ENCODE measurements around the gene NAALADL2.

Gene NAALADL2

DNA sequence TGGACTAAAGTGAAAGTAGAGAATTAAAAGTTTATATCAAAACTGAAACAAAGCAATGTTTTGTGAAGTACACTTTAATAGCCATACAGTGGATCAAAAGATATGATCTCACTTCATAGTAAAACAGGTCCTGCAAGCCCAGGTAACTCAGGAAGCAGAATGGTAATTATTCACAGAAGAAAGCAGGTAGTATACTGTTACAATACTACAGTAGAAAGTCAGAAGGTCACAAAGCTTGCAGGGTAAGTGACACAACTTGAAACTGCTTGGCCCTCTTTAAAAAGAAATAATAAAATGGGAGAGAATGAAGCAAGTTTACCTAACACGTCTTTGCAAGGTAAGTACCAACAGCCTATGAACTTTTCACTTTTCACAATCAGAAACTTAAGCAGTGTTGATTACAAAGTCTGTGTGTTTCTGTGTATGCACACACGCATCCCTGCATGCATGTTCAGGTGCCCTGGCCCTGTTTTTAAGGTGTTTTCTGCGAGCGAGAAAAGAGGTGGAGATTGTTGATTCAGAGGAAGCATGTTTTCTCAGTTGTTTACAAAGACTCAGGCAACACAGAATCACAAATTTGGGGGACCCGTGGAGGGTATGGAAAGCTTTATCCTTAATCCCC is at the start of gene NAALADL2:
Gene NAALADL2, plus strand, starts transcription at position 221 of the 622 bp plus-strand sequence.
- no peak for DNase-seq (ENCODE audit: low read depth in 2 of 3, low spot score in 2 of 3)

DNA sequence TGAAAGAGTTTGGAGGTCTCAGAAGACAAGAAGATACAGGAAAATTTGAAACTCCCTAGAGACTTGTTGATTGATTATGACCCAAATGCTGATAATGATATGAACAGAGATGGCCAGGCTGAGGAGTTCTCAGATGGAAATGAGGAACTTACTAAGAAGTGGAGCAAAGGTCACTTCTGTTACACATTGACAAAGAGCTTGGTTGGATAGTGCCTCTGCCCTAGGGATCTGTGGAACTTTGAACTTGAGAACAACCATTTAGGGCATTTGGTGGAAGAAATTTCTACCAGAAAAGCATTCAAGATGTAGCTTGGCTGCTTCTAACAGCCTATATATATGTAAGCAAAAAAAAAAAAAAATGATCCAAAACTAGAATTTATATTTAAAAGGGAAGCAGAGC is 48.9 kb upstream of the NAALADL2 start:
- no peak for DNase-seq (ENCODE audit: low read depth in 2 of 3, low spot score in 2 of 3)

GRCh38 chr3:174812172-174812862 is 46.8 kb upstream of the NAALADL2 start:
- DNase-seq (ENCODE audit: low read depth in 2 of 3, low spot score in 2 of 3) = no peak

GRCh38 chr3:174815750-174816149 is 43.4 kb upstream of the NAALADL2 start:
- DNase-seq (ENCODE audit: low read depth in 2 of 3, low spot score in 2 of 3) = no peak

DNA sequence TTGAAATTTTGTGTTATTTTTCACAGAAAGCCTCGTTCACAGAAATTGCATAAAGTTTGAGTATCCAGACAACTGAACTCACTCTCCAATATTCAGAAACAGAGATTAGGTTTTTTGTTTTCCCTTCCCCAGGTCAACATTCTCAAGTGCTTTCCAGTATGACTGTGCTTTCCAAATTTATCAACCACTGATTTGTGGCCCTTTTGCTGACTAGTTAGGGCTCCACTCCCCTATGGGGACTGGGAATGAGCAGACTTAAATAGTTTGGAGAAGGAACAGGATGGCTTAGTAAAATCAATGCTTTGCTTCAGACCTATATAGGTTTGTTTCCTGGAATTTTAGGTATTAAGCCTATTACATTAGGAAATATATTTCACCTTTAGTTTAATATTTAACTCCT is 38.2 kb upstream of the NAALADL2 start:
- no peak for DNase-seq (ENCODE audit: low read depth in 2 of 3, low spot score in 2 of 3)

DNA sequence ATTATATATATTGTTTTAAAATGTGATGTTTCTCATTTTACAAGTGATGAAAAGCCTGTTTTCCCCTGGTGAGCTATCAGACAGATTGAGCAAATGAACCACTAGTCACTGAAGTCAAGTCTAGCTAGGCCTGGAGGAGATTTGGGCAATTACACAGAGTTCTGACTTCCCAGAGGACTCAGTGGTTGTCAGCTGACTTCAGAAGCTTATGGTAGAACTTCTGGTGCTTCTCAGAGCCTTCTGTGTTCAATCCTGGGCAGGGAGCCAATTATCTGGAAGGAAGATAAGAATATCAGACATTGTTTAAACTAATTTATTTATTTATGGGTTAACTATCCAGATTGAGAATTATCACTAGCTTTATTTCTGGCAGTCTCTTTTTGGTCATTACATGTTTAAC is 37.7 kb upstream of the NAALADL2 start:
- no peak for DNase-seq (ENCODE audit: low read depth in 2 of 3, low spot score in 2 of 3)

DNA sequence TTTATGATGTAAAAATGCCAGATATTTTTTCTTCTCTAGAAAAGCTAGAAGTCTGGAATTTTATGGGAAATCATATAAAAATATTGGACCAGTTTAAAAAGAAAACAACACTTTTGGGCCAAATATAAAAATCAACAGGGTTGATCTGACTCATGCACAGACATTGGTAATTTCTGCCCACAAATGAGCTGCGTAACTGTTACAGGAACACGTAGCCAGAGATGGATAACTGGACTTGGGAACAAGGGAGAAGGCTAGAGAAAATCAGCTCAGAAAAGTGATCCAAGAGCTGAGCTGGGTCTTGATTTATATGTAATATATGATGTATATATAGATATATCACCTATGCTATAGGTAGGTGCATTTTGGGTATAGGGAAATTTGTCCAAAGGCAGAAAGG is 36.8 kb upstream of the NAALADL2 start:
- DNase-seq (ENCODE audit: low read depth in 2 of 3, low spot score in 2 of 3) = no peak

DNA sequence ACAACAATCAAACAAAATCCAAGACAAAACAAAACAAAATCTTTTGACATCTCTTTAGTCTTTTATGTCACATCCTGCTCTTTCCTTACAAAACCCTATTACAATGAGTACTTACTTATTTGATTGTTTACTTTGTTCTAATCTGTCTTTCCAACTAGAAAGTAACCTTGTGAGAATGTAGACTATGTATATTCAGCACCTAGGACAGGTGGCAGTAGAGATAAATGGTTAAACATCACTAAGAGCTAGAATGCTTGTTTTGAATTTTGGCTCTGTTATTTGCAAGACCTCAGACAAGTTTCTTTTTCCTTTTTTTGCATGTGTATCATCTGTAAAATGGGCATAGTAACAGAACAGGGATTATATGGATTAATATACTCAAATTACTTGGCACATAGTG is 33.1 kb upstream of the NAALADL2 start:
- no peak for DNase-seq (ENCODE audit: low read depth in 2 of 3, low spot score in 2 of 3)

DNA sequence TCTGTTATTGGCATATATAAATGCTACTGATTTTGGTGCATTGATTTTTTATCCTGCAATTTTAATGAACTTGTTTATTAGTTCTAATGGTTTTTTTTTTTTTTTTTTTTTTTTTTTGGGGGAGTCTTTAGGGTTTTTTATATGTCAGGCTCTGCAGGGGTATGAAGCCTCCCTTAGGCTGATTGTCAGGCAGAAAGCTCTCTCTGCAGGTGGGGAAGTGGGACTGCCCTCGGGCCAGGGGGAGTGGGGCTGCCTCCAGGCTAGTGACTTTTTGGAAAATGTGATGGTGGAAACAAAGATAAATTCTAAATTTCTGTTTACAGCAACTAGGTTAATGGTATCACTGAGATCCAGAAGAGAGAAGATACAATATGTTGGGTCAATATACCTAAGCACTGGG is 14.4 kb upstream of the NAALADL2 start:
- DNase-seq (ENCODE audit: low read depth in 2 of 3, low spot score in 2 of 3) = no peak

GRCh38 chr3:174846055-174846454 is 13.1 kb upstream of the NAALADL2 start:
- DNase-seq (ENCODE audit: low read depth in 2 of 3, low spot score in 2 of 3) = no peak

DNA sequence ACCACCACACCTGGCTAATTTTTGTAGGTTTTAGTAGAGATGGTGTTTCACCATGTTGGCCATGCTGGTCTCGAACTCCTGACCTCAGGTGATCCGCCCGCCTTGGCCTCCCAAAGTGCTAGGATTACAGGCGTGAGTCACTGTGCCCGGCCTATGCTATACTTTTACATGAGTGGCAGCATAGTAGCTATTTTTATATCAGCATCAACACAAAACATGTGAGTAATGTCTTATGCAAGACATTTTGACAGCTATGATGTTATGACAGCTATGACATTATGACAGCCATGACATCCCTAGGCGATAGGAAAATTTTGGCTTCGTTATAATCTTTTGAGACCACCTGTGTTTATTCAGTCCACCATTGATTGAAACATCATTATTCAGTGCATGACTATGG is 4.1 kb upstream of the NAALADL2 start:
- DNase-seq (ENCODE audit: low read depth in 2 of 3, low spot score in 2 of 3) = no peak

- DNase-seq (ENCODE audit: low read depth in 2 of 3, low spot score in 2 of 3) = no peak
Observed at GRCh38 chr3:174857301-174857700, 1.8 kb upstream of the NAALADL2 start.

DNA sequence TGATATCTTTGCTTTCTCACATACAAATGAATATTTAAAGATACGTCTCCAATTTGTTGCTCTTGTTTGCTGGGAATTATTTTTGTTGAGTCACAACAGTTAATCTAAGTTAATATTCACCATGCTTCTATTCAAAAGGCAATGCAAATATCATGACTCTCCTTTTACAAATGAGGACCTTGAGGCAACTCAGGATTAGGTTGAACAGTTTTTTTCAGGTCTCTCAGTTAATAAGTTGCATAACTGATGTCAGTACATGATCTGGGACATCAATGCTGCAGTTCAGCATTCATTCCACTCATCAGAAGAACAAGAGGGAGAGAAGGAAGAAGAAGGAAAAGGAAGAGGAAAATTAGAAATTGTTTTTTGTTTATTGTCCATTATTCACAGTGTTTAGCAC is 781 bp upstream of the NAALADL2 start:
- DNase-seq (ENCODE audit: low read depth in 2 of 3, low spot score in 2 of 3) = no peak

DNA sequence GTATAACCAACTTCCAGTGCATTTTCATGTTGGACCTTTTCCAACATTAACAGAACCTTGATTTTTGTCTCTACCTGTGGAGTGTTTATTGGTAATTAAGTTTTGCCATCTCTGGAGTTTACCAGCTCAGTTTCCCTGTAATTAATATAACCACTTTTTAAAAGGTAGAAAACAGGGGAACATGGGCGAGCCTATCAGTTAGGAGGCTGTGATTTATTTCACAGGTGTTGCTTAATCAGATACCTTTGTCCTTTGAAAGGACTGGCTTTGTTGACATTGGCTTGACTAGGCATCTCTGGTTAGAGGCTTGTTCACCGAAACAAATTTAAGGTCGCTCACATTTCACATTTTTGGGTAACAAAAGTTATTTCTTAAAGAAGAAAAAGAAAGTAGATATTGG is 622 bp downstream of the NAALADL2 start:
- DNase-seq (ENCODE audit: low read depth in 2 of 3, low spot score in 2 of 3) = no peak

- no peak for DNase-seq (ENCODE audit: low read depth in 2 of 3, low spot score in 2 of 3)
Observed at GRCh38 chr3:174862101-174862500, 3.0 kb downstream of the NAALADL2 start.

- no peak for DNase-seq (ENCODE audit: low read depth in 2 of 3, low spot score in 2 of 3)
Observed at GRCh38 chr3:174862666-174863065, 3.5 kb downstream of the NAALADL2 start.

GRCh38 chr3:174863488-174863887 is 4.4 kb downstream of the NAALADL2 start:
- no peak for DNase-seq (ENCODE audit: low read depth in 2 of 3, low spot score in 2 of 3)

DNA sequence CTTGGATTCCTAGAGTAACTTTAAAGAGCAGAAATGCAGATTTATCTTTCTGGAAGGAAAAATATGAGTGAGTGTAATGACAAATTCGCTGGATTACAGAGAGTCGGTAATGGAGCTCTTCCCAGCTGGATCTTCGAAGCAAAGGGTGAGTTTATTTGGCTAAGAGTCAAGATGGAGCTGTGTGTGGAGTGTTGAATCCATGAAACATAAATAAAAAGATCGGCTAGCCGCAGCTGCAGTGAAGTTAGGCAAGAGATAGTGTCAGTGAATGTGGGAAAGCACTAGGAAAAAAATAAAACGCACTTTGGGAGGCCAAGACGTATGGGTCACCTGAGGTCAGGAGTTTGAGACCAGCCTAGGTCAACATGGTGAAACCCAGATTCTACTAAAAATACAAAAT is 10.3 kb downstream of the NAALADL2 start:
- no peak for DNase-seq (ENCODE audit: low read depth in 2 of 3, low spot score in 2 of 3)

DNA sequence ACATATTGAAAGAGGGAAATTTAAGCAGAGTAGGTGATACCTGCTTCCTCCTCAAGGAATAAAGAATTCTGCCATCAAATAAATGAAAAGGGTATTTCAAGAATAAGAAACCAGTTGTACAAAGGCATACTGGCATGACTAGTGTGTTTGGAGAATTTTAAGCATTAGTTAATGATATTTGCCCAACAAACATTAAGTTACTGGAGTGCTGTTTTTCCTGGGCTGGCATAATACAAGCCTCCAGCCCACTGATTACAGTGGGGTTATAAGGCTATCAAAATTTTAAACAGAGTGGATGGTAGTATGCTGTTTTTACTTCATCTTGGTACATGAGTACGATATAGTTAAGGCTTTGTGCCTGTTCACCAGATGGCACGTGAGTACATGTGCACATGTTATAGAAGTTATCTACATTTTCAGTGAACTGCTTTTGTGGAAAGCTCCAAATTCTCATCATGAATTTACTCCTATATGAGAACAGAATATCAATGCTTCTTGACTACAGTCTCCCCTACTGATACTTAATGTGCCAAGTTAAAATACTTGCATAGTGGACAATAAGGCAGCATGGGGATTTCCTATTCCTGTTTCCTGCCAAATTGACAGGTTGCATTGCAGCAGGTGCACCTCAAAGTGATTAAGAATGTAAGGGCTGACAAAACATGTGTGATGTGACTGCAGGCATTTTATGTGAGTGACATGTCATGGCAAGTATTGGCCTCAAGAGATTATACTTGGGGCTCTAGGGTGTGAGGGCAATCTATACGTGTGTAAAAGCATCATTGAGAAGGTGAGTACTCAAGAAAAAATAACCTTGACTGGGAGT is 14.9 kb downstream of the NAALADL2 start:
- DNase-seq (ENCODE audit: low read depth in 2 of 3, low spot score in 2 of 3) = no peak

- no peak for DNase-seq (ENCODE audit: low read depth in 2 of 3, low spot score in 2 of 3)
Observed at GRCh38 chr3:174882789-174883188, 23.7 kb downstream of the NAALADL2 start.

DNA sequence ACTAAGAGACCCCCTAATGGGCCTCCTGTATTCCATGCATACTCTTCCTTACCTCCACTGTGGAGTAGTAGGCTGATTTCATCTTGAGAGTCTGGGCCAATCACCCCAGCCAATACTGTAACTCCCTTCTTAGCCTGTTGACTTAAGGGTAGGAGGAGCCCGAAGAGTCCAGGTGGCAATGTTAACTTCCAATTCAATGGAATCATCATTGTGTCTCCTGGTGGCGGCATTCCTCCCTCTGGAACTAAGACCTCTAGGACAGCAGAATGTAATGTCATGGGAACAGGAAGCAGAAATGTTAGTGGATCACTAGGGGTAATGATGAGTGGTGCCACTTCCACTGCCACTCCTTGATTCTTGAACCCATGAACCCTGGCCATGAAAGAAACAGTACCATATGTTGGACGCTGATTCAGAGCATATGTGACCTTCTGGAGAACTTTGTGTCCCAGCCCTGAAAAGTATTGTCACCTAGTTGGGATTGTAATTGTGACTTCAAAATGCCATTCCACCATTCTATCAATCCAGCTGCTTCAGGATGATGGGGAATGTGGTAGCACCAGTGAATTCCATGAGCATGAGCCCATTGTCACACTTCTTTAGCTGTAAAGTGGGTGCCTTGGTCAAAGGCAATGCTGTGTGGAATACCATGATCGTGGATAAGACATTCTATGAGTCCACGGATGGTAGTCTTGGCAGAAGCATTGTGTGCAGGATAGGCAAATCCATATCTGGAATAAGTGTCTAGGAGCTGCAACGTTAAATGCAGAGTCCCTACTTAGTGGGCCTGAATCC is 24.9 kb downstream of the NAALADL2 start:
- DNase-seq (ENCODE audit: low read depth in 2 of 3, low spot score in 2 of 3) = no peak
